HEK293T (cell line): ENCODE measurements around the gene GRAP2.

Experiments
- ELF4 ChIP-seq: fragments of 450-650 bp; IDR thresholded peaks from 2 replicates; pipeline ENCODE4 v1.6.1; 2017; ENCODE audit warnings: antibody characterized with exemption
- FOXA1 ChIP-seq: fragments of 450-650 bp; IDR thresholded peaks from 2 replicates; pipeline ENCODE4 v1.6.1; 2016; ENCODE audit warnings: mild to moderate bottlenecking
- FOXM1 ChIP-seq: fragments of 450-650 bp; IDR thresholded peaks from 2 replicates; pipeline ENCODE4 v1.6.1; 2017; ENCODE audit warnings: mild to moderate bottlenecking, borderline replicate concordance
- LEF1 ChIP-seq: fragments of 450-650 bp; IDR thresholded peaks from 2 replicates; pipeline ENCODE4 v1.6.1; 2017; ENCODE audit warnings: mild to moderate bottlenecking, borderline replicate concordance
- NFRKB ChIP-seq: fragments of 450-650 bp; IDR thresholded peaks from 2 replicates; pipeline ENCODE4 v1.6.1; 2016; ENCODE audit warnings: mild to moderate bottlenecking, moderate library complexity
- SP1 ChIP-seq: fragments of 450-650 bp; IDR thresholded peaks from 2 replicates; pipeline ENCODE4 v1.6.1; 2017
- TARDBP ChIP-seq: fragments of 450-650 bp; IDR thresholded peaks from 2 replicates; pipeline ENCODE4 v1.6.1; 2016
- ZNF384 ChIP-seq: fragments of 450-650 bp; IDR thresholded peaks from 2 replicates; pipeline ENCODE4 v1.6.1; 2016

DNA sequence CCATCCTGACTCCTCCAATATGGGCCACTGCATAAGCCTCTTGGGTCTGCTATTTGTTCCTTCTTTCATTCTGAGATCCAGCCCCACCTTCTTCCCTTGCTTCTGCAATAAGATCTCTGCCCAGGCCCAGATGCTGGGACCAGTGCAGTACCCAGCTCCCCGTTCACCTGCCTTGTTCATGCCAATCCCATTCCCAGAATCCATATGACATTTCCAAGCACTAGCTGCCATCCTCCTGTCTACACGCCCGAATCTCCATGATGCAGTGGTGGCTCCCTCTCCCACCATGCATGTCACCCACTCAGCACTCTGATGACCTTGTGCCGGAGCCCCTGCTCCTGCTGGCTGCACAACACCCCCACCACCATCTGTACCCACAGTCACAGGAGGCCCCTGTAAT, 82.5 kb downstream of the GRAP2 start:
- no peak for TF ChIP-seq LEF1
- no peak for TF ChIP-seq TARDBP
- no peak for TF ChIP-seq ELF4
- TF ChIP-seq FOXA1, result no peak
- TF ChIP-seq NFRKB, result no peak
- no peak for TF ChIP-seq FOXM1
- TF ChIP-seq SP1, result no peak
- TF ChIP-seq ZNF384, result no peak
